CD4-positive, alpha-beta T cell treated with Interleukin-1 beta for 1 hour (primary cell): ENCODE measurements around the gene CEP85L.

ENCODE experiments used
- DNase-seq, 2 donors: peaks; one replicate each; pipeline ENCODE4 v3.0.0-alpha.2; 2020 to 2022

CEP85L gene

DNA sequence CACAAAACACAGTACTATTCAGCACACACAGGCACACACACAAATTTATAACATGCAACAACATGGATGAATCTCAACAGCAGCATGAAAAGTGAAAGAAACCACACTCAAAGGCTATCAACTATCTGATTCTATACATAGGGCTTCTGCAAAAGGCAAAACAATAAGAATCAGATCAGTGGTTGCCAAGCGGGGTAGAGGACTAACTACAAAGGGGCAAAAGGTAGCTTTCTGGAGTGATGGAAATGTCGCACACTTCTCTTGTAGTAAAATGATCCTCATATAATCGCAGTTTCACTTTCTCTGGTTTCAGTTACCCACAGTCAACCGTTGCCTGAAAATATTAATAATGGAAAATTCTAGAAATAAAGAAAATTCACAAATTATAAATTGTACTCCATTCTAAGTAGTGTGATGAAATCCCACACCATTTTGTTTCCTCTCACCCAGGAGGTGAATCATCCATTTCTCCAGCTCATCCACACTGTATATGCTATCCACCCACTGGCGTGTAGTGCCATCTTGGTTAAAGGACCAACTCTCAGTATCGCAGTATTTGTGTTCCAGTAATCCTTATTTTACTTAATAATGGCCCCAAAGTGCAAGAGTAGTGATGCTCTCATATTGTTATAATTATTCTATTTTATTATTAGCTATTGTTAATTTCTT lies 116.1 kb downstream of the CEP85L start:
- no peak for DNase-seq

DNA sequence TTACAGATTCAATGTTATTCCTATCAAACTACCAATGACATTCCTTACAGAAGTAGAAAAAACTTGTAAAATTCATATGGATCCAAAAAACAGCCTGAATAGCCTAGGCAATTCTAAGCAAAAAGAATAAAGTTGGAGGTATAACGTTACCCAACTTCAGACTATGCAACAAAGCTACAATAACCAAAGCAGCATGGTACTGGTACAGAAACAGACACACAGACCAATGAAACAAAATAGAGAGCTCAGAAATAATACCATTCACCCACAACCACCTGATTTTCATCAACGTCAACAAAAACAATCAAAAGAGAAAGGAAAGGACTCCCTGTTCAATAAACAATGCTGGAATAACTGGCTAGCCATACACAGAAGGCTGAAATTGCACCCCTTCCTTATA lies 120.4 kb downstream of the CEP85L start:
- DNase-seq = no peak

DNA sequence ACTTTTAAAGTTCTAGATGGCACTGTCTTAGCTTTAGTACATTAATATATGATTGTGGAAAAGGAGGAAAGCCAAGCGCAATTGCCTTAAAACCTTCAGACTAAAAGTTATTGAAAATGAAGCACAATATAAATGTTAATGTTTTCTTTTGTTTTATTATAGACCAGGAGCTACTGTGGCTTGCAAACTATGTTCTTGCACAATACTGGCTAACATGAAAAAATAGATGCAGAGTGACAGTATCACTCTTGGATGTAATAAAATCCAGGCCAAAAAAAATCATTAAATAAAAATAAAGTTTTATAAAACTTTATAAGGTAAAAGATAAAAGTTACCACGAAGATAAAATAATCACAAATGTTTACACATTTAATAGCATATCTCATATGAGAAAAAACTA lies 121.6 kb downstream of the CEP85L start:
- no peak for DNase-seq

DNA sequence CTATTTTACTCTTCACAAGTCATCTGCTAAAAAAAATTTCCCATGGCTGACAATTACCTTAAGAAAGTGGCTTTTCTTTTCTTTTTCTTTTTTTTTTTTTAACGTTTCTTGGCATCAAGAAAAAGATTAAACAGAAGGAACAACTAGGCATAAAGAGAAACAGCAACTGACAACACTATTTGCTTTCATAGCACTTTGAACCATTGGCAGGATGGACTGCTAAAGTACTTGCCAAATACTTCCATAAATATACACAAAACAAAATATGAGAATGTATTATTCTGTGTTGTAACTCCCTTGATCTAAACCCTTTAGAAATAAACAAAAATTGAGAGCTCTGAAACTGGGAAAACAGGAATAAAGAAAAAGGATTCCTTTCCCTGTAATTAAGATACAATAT lies 123.3 kb downstream of the CEP85L start:
- no peak for DNase-seq

DNA sequence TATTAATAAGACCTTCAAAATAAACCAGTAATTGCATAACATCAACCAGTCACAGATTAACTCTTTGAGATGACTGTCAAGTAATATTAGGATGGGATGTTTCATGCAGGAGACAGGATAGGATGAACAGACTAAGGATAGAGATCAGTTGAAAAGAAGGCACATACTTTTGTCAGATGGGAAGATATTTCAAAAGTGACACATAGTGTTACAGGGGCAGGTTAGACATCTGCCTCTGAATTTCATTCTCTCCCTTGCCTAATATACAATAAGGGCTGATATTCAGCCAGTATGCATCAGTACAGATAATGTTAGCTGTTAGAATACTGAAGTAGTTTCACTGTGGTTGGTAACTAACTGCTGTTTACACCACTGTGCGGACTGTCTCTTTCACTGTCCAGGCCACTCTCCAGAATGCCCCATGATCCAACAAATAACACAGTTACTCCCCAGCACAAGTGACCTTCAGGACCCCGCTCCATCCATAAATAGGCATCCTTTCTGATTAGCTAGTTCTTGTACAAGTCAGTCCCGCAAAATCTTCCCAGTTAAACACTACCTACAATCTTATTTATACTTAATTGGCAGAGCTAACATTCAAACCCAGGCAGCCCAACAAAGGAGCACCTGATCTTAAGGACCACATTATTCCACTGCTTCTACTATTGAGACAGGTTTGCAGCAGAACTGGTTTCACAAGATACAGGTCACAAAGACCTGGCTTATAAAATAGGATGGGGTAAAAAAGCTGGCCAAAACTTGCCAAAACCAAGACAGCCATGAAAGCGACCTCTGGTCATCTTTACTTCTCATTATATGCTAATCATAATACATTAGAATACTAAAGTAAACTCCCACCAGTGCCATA lies 125.2 kb downstream of the CEP85L start:
- DNase-seq = no peak

DNA sequence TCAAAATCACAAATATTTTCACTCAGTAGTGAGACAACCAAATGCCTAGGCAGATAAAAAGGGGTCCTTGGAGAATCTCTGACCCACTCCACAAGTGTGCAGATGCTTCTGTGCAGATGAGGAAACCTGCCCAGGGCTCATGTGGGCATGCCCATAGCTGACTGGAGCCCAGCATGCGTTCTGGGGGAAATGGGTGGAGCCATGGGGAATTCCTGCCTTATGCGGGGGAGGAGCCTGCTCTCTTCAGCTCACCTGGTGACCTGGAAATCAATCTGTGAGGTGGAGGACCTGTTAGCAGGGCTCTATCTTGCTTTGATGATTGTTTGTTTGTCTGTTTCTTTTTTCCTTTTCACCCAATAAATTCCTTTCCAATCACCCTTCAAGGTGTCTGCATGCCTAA lies 126.7 kb downstream of the CEP85L start:
- DNase-seq = no peak

DNA sequence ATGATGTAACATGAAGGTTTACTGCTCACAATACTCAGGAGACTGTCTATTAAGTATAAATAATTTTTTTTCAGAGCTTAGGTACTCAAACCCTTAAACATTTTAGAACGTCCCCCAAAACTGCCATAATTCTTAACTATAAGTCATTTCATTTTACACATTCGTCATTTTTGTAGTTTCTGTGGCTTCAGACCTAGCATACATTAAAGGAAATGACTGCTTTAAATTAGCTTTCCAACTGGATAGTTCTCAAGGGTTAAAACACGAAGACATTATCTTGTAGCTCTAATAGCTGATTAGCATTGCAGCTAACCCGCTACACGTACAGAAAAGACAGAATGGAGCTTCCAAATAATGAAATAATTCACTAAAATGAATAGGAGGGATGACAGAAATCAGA lies 128.2 kb downstream of the CEP85L start:
- no peak for DNase-seq

DNA sequence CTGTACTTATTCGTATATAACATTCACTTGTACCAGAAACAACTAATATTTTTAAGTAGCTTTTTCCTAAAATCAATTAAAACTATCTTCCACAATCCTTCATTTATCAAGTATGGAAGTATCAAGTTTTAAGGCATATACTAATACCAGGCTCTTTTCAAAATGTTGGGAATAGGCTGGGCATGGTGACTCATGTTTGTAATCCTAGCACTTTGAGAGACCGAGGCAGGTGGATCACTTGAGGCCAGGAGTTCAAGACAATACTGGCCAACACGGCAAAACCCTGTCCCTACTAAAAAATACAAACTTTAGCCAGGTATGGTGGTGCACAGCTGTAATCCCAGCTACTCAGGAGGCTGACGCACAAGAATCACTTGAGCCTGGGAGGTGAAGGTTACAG lies 129.0 kb downstream of the CEP85L start:
- DNase-seq = no peak

DNA sequence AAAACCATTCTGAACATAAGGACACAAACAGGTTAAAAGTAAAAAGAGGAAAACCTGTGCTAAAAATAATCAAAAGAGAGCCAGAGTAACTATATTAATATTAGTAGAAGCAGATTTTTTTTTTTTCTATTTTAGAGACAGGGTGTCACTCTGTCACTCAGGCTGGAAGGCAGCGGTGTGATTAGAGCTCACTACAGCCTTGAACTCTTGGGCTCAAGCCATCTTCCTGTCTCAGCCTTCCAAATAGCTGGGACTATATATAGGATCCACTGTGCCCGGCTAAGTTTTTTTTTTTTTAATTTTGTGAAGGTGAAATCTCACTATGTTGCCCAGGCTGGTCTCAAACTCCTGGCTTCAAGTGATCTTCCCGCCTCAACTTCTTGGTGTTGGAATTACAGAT lies 136.7 kb downstream of the CEP85L start:
- no peak for DNase-seq

DNA sequence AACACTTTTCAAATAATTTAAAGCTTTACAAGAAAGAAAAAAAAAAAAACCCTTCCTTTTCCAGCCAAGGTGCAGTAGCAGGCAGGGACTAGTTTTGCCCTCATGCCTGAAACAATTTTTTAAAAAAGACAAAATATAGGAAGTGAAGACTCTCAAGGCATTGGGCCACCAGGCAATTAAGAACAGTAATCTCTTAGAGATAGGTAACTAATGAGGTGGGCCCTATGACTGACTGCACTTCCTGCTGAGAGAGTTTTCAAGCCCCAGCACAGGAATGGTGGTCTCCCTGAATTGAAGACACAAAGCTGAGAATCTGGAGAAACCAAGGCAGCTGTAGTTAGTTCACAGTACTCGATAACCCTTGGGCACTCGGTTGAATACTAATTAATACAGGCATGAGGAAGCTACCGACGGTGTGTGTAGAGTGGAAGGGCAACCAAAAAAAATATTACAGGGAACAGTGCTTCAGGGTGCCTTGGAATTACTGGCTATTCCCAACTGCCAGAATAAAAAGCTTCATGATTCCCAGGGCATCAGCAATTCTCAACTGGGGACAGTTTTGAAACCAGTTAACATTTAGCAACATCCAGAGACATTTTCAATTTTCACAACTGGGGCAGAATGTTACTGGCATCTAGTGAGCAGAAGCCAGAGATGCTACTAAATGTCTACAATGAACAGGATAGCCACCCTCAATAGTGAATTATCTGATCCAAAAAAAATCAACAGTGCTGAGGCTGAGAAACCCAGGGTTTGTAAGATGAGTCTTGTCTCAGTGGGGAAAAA lies 139.3 kb downstream of the CEP85L start:
- no peak for DNase-seq

DNA sequence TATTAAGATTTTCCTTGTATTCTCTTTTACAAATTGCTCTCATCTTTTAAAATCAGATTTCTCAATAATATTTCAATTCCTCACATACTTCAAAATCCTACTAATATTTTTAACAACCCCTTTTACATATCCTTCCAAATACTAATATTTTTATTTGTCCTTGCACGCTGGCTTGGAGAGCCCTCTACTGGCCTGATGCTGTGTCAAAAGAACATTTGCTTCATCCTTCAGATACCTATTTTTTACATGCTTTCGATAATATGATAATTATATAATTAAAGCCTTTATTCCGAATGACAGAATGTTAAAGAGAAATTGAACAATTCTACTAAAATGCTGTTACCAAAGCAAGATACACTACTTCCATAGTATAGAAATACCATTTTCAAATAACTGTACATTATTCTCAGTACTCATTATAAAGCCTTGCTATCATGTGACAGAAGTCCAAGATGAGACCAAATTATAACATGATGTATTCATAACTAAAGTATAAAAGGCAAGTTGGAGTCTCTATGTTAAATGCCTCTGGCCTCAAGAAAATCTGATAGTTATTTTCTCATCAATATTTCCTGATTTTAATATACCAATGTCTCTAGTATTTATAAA lies 142.3 kb downstream of the CEP85L start:
- DNase-seq = no peak

DNA sequence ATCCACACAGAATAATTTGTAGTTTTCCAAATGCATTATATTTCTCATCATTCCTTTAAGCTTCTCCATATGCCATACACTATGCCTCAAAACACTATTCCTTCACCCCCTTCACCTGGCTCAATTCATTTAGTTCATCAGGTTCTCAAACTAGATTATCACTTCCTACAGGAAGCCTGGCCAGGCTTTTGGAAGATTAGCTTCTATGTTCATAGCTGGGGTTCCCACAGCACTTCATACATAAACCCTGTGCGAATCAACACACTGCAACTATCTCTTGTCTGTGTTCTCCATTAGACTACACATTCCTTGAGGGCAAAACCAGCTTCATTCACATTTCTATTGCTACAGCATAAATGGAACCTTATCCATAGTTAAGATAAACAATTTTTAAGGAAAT lies 143.8 kb downstream of the CEP85L start:
- no peak for DNase-seq

DNA sequence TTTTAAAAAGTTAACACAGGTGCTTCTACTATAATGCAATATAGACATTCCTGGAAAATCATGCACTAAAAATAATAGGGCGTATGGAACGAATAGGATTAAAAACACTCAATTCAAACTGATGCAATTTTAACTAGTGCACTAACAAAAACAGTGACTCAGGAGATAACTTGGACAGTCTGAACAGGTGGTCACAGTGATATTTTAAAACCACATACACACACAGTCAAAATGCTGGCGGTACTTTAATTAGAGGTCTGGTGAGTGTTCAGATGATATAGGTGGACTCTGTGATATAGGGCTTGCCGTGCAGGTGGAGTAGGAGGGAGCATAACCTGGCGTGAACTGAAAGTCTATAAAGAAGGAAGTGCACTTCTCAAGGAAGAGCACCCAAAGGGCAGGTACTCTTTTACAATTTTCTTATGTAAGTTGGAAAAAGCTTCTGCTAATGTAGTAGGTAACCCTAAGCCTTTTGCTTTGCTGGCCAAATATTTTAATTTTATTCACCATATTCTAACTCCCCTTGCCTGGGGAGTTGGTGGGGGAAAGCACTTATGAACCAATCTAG lies 145.2 kb downstream of the CEP85L start:
- DNase-seq = no peak

DNA sequence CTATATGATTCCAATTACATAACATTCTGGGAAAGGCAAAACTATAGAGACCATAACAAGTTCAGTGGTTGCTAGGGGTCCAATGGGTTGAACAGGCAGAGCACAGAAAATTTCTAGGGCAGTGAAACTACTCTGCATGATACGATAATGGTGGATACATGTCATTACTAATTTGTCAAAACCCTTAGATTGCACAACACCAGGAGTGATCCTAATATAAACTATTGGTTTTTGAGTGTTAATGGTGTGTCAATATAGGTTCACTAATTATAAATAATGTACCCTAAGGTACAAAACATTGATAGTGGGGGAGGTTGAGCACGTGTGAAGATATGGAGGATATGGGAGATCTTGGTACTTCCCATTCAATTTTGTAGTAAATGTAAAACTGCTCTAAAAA lies 145.7 kb downstream of the CEP85L start:
- no peak for DNase-seq

DNA sequence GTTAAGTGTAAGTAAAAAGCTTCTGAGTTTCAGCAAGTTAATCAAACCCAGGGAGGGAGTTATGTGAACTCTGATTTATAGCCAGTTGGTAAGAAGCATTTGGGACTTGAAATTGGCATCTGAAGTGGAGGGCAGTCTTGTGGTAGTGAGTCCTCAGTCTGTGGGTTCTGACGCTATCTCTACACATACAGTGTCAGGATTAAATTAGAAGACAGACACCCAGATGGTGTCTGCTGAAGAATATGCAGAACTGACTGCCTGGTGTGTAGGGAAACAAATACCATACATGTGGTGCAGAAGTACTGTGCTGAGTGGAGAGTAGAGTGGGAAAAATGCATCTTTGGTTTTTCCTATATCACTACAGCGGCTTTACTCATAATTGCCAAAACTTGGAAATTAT lies 146.8 kb downstream of the CEP85L start:
- DNase-seq = no peak

DNA sequence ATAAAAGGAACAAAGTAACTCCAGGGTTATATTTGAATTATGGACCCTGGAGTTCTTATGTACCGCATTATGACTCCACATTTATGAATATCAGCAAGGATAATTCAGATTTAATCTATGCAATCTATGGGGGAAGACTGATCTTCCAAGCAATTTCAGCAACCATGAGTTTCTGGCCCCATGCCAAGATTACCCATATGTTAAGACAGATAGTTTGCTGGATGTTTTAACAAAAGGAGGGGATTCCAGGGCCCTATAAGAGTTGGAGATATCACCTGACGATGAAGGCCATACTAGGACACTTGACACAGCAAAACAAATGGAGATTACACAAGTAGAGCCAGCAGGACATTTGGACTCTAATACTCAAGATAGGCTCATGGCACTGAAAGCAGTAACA lies 149.2 kb downstream of the CEP85L start:
- DNase-seq = no peak

DNA sequence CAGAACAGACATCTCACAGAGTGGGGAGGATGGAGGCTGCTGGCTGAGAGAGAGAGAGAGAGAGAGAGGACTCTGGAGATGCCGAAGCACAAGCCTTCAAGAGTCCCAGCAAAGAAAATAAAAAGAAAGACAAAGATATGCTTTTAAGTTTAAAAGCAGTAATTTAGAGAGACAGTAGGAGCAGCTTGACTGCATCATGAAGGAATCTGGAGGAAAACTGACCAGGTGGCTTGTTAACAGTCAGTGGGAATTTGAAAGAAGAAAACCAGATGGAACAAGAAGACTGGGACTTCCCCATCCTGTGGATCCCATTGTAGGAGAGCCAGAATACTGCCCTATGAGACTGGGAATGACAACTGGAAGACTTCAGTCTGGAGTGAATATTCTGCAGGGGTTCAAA lies 149.6 kb downstream of the CEP85L start:
- no peak for DNase-seq

DNA sequence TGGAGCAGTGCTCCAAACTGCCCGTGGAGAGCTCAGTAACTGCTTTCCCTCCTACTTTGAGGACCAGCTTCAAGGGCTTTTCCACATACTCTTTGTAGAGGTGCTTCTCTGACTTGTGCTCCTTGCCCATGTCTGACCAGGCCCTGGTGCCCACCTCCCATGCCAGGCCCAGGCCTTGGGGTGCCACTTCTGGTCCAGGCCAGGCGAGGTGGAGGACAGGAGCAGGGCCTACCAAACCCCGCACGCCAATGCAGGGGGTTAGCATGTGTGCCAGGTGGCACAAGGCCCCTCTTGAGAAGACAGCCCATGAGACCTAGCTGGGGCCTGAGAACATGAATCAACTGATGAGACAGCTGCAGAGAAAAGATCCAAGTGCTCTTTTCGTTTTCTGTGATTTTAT lies 150.3 kb downstream of the CEP85L start:
- DNase-seq = no peak

DNA sequence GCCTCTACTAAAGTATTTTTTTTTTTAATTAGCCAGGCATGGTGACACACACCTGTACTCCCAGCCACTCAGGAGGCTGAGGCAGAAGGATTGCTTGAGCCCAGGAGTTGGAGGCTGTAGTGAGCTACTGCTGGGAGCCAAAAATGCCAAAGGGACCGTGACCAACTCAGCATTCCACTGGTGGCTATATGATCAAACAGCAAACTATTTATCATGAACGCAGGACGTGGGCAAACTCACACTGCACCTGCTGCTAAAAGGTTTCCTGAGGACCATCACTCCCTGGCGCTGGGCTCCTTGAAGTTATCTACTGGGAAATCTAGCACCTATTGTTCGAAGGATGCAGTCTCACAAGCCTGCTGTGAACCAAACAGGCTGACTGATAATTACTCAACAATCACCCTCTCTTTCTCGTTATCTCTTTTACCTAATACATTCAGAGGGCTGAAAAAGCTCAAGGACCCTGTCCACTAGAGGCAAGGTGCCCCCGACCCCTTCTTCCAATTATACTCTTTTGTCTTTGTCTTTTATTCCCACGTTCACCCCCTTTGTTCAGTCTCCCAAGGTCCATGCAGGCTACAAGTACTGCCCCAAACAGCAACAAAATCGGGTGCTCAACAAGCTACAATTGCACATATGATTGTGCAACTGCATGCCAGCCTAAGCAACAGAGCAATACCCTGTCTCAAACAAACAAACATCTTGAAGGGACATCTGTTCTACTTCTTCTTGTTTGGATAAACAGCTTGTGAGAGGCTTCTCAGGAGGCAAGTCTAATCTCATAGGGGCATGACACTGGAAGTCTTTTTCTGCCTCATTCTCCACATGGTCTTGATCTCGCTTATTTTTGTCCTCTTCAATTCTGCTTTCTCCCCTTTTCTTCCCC lies 151.0 kb downstream of the CEP85L start:
- no peak for DNase-seq

DNA sequence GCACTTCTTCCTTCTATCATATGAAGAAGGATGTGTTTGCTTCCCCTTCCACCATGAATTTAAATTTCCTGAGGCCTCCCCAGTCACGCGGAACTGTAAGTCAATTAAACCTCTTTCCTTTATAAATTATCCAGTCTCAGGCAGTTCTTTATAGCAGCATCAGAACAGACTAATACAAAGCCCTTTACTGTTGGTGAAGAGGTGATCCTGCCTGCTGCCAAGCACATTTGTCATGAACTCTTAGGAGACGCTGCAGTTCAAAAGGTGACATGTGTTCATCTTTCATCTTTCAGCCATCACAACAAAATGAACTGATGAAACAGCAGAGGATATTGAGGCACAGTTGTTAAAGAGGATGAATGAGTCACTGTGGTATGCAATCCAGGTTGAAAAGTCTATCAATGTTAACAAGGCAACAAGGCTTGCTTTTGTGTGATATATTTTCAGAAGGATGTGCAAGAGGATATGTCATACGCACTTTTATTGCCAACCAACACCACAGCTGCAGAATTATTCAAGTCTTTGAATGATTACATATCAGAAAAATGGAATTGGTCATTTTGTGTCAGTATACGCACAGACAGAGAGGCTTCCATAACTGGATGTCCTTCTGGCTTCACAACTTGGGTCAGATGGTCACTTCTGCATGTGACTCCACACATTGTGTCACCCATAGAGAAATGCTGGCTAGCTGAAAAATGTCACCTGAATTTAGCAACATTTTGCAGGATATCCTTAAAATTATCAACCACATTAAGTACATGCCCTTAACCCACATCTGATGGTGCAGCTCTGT lies 155.7 kb downstream of the CEP85L start:
- no peak for DNase-seq

DNA sequence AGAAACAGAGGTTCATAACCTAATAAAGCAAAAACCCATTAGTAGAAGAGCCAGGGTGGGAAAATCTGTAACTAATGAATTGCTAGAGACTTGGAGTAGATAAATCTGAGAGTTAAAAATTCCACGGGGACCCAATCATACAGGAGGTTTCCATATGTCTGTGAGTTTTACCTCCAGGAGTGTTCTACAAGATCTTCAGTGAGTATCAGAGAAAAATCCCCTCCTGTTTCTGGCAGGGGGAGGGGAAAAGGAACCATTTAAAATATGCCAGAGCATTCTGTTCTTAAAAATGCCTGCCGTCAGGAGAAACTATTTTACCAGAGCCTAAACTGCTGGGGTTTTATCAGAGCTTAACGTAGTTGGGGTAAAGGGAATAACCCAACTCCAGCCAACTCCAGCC lies 157.3 kb downstream of the CEP85L start:
- no peak for DNase-seq
